Body of pancreas (tissue), 4 donors: ENCODE data around the gene SUPT4H1.

Experiments
- POLR2A ChIP-seq, 3 donors: fragments of 450-650 bp; IDR thresholded peaks; one replicate each; pipeline ENCODE4 v1.6.1; 2016; ENCODE audit warnings: antibody characterized with exemption in 3 of 3, mild to moderate bottlenecking in 2 of 3
- TF ChIP-seq, protein P1 (sequence below), 7 experiments: fragments of 450-650 bp in 4 of 7; fragments of 200-600 bp in 3 of 7; sonication (generic) in 3 of 7; IDR thresholded peaks; one replicate each; pipeline ENCODE4 v1.5.1; 2016 to 2019; ENCODE audit warnings: antibody characterized with exemption in 7 of 7

DNA sequence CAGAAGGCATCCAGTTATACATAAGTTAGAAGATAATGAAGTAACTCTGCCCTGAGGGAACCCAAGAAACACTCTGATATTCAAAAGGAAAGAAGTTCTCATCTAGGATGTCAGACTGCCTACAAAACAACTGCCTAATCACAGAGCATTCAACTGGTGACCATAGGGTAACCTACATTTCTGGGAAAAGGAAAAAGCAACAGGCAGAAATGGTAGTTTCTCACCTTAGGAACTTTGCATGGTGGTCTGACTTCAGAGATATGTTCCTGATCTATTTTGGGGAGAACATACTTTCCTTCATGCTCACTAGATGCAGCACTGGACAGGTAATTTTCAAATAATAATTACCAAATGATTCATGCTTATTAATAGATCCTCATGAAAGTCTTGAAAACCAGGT, 48.8 kb upstream of the SUPT4H1 start:
- no peak for TF ChIP-seq POLR2A (IDR thresholded peaks at IDR 0.05)
- TF ChIP-seq, protein P1, sequence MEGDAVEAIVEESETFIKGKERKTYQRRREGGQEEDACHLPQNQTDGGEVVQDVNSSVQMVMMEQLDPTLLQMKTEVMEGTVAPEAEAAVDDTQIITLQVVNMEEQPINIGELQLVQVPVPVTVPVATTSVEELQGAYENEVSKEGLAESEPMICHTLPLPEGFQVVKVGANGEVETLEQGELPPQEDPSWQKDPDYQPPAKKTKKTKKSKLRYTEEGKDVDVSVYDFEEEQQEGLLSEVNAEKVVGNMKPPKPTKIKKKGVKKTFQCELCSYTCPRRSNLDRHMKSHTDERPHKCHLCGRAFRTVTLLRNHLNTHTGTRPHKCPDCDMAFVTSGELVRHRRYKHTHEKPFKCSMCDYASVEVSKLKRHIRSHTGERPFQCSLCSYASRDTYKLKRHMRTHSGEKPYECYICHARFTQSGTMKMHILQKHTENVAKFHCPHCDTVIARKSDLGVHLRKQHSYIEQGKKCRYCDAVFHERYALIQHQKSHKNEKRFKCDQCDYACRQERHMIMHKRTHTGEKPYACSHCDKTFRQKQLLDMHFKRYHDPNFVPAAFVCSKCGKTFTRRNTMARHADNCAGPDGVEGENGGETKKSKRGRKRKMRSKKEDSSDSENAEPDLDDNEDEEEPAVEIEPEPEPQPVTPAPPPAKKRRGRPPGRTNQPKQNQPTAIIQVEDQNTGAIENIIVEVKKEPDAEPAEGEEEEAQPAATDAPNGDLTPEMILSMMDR (IDR thresholded peaks at IDR 0.05) = no peak
